SKM-1 (cell line): ENCODE results near the gene OR5K2.

Source experiments
- DNase-seq: peaks from one replicate; lab custom pipeline; 2025; ENCODE audit not compliant: unreplicated experiment; lab: John Stamatoyannopoulos, UW

OR5K2 gene

DNA sequence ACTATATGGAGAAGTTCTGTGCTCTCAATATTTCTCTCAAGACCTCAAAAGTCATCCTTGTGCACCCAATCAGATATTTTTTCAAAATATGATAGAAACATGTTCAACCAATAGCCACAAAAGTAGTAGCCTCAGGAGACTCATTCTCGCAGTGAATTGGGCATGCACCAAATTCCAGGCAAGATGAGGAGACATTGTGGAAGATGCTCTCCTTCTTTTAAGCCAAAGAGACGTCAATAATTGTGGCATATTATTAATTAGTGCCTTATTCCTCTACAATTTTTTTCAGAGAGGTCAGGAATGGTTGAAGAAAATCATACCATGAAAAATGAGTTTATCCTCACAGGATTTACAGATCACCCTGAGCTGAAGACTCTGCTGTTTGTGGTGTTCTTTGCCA, at the start of gene OR5K2:
Gene OR5K2, plus strand, starts transcription at position 301 of the 400 bp plus-strand sequence. Its CDS starts 0 bp downstream, at position 301.
- no peak for DNase-seq

DNA sequence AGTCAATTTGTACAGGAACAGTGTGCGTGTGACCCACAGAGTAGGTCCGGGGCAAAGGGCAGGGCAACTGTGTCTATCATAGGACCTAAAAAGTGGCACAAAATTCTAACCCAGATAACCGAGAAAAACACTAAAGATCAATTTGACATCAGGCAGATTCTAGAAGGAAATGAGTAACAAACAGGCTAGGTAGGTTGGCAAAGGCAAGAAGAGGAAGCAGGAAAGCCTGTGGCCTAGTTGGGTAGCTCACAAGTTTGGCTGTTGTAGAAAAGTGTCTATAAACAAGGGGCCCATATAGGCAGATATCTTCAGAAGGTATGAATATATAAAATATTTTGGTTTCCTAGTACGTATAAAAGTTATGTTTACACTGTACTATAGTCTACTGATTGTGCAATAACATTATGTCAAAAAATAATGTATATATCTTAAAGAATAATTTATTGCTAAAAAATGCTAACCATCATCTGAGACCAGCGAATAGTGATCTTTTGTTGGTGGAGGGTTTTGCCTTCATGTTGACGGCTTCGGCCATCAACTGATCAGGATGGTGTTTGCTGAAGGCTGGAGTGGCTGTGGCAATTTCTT, 47.8 kb upstream of the OR5K2 start:
- DNase-seq: no peak

DNA sequence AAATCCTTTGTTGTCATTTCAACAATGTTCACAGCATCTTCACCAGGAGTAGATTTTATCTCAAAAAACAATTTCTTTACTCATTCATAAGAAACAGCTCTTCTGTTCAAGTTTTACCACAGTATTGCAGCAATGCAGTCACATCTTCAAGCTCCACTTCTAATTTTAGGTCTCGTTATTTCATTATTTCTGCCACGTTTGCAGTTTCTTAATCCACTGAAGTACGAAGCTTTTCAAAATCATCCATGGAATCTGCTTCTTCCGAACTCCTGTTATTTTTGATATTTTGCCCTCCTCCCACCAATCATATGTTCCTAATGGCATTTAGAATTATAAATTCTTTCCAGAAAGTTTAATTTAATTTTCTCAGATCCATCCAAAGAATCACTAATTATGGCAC, 47.1 kb upstream of the OR5K2 start:
- DNase-seq: no peak

DNA sequence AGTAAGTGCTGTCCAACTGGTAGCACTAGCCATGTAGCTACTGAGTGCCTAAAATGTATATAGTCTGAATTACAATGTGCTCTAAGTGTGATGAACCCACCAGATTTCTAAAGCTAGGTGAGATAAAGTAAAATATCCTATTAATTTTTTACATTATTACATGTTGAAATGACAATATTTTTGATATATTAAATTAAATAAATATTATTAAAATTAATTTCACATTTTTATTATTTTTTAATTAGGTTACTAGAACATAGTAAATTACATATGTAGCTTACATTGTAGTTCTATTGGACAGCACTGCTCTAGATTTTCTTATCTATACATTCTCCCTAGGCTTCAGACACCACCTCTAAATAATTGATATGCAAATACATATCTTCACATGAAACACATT, 43.7 kb upstream of the OR5K2 start:
- DNase-seq: no peak

DNA sequence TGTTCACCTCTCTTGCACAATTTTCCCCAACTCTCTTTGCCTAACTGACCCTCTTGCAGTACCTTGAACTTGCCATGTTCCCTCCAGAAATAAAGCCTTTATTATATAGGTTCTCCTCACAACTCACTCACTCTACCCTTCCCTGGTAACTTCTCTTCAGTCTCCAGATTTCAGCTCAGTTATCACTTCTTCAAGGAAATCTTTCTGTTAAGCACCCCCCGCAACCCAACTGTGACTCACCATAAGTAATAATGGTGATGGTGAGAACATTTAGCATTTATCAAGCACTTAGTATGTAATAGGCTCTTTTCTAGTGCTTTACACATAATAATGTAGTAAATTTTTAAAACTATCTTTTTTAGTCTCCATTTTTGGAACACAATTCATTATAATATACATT, 42.6 kb upstream of the OR5K2 start:
- DNase-seq: no peak

DNA sequence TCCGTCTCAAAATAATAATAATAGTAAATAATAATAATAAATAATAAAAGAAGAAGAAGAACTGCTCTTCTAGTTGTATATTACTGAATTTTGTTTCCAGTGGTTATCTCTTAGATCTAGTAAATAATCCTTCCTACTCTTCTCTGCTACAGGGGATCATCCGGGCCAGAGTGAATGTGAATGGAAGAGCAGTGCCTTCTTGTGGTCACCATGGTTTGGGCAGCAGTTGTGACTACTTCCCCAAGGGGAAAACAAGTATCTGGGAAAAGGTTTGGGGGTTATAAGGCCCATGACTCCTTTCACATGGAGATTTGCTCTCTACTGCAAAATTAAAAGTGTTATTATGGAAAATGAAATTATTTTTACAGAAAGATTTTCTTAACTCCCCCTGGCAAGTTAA, 39.9 kb upstream of the OR5K2 start:
- DNase-seq: no peak

DNA sequence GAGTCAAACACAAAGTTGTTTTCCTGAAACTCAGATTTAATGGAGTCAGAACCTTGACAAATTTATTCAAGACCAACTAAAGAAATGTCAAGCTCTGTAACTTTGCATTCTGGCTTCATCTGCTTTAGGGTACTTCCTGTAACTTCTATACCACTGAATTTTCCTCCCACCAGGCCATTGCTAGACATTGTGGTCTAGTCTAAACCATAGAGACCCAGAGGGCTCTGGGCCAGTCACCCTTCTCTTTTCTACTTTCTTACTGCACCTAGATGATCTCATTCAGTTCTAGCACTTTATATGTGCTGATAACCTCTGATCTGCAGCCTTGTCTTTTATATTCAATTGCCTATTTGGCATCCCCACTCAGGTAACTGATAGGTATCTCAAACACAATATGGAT, 37.3 kb upstream of the OR5K2 start:
- DNase-seq: no peak

DNA sequence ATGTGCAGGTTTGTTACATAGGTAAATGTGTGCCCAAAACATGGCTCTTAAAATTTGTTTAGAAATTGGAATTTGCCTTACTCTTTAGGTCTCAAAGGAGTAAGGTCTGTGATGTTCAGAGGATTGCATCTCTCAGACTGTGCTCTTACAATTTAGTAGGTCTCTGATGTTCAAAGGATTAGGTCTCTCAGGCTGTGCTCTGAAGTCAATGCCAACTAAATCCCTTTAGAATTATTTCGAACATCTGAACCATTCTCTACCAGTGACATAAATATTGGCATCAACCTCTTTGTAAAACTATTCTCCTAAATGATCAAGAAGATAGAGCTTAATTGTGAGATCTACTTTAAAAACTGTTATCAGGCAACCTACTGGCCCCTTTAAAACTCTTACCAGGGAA, 34.6 kb upstream of the OR5K2 start, which contains the start of gene OR5K1:
Gene OR5K1, plus strand, starts transcription at position 301 of the 400 bp plus-strand sequence. CDS start 6,376 bp downstream, outside the sequence.
- DNase-seq: no peak

DNA sequence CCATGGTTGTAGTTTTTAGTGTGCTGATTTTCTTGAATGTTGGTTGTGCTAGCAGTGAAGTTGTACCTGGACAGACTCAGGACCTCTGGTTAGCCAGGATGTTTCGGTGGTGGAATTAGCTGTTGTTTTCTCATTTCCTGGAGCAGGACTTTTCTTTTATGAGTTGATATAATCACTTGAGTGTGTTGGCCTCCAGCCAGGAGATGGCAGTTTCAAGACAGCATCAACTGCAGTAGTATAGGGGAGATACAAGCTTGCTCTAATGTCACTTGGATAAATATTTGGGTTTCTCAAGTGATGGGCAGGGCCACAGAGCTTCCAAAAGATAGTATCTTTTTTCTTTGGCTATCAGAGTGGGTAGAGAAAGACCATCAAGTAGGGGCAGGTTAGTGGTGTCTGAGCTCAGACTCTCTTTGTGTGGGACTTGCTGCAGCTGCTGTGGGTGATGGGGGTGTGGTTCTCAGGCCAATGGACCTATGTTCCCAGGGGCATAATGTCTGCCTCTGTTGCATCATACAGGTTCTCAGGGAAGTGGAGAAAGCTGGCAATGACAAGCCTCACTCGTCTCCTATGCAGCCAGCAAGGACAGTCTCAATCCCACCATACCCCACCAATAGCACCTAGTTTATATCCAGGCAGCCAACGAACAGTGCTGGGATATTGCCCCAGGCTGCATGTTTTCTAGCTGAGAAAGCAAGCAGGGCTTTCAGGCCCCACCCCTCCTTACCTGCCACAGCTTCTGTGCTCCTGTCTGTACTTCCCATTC, 14.6 kb upstream of the OR5K2 start:
- no peak for DNase-seq

DNA sequence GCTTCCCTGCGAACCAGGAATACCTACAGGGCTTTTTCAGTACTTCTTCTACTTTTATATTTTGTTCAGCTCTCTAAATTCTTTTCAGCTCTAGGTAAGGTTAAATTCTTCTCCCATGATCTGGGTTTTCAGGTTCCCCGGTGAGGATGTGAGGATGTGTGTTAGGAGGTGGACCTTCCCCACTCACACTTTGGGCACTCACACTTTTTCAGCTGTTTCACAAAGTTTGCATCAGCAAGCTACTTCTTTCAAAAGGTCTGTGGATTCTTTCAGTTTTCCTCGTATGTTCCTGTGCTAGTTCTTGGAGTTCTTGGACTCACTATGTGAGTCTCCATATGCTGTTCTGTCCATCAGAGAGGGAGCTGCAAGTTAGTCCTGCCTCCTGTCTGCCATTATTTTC, 13.9 kb upstream of the OR5K2 start:
- no peak for DNase-seq

DNA sequence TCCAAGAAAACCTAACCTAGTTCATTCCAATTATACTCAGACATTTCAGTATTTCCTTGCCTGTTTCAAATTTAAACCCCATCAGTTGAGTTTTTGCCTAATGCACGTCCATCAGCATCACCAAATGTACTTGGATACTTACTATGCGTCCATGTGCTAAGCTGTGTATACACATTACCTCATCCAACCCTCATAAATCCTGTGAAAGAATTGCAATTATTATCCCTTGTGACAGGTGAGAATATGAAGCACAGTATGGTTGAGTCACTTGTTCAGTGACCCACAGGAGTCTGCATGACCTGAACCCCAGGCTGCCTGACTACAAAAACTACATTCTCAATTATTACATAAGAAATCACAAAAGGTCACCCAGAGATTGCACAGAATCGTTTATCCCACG, 2.5 kb downstream of the OR5K2 start:
- DNase-seq: no peak

DNA sequence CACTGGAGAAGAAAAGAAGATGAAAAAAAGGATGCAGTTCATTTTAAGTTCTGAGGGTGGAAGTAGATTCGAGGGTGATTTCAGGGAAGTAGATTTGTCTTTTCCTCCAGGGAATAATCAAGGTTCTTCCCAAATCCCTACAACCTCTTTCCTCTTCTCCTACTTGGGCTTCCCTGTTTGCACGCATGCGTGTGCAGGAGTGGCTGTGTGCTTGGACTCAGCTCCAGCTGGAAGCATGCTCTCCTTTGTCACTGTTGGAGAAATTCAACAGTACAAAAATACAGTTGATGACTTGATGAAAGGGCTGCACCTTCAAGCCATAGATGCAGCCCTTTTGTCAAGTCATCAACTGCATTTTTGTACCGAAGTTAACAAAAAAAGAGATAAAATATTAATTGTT, 3.8 kb downstream of the OR5K2 start:
- no peak for DNase-seq

DNA sequence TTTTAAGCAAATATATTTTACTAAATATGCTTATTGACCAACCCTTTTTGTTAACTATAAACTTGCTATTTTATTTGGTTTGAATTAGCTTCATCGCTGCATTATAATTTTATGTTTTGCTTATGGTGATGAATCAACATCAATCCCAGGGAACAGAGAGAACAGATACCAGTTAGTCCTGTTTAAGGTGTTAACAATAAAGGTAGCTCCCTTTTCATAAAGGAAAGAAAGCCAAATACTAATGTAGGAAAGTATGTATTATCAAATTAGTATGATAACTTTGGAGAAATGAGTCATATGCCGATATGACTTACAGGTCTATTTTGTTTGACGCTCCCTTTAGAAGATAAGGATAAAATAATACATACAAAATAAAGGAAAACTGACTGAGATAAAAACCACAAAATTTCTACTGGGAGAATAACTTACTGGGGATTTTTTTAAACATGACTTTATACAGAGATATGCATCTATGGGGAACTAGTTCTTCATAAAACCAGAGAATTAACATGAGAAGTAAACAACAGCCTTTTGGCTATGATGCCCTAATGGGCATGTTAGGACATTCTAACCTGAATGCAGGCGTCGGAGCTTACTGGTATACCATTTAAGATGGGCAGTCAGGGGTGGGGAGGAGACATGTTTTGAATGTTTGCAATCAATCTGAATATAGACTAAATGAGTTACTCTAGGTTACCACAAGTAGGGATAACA, 4.5 kb downstream of the OR5K2 start:
- no peak for DNase-seq

DNA sequence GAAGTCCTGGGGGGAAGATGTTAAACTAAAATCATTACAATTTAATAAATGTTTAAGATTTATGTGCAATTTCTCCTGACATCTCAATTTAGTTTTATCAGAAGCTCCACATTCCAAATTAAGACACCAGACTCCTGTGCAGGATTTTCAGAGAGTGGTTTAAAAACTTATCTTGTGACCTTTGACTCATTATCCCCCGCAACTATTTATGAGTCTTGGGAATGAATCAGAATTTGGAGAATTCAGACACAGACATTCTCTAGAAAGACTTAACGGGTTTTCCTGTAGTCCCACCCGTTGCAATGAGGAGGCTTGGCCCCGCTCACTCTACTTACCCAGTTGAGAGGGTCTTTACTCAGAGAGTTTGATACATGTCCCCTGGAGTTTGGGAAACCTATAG, 7.1 kb downstream of the OR5K2 start:
- no peak for DNase-seq

DNA sequence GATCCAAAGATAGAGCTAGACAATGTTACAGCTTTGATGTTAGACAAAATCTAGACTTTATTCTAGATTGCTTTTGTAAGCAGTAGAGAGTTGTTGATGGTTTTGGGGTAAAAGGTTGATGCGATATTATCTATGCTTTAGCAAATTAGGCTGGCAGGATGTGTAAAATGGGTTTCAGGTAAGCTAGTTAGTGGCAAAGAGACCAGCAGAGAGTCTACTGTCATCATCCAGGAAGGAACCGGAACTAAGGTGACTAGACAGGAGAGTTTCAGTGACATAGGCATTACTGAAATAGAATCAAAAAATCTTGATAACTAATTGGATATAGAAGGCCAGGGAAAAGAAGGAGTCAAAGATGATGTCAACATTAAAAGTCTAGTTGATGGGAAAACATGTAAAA, 11.1 kb downstream of the OR5K2 start:
- DNase-seq: no peak

DNA sequence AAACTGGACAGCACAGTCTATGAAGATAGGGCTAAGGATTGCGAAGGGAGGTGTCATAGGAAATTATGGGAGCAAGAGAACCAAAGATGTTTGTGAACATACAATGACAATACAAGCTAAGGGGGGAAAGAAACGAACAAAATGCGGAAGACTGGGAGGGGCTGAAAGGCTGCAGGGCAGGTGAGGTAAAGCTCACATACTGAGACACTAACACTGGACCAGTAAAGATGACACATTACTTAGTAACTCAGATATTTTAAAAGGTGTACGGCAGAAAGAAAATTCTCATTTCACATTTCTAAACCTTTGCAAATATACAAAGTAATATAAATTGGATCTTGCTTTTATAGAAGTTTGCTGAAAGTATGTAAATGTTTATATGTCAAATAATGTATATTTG, 15.1 kb downstream of the OR5K2 start:
- DNase-seq: no peak

DNA sequence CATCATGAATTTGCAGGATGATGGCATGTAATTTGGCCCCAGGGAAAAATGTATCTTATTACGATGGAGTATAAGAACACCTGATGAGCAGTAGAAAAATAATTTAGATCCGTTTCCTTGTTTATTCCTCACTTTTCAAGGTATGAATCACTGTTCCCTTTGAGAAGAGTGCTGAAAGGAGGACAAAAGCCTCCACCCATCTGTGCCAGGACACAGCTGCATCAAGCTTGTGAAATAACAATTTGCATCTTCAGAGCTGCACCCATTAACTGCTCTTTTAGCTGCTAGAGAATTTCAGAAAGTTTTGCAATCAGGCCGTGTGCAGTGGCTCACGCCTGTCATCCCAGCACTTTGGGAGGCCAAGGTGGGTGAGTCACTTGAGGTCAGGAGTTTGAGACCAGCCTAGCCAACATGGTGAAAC, 15.6 kb downstream of the OR5K2 start:
- peak; percentile 50 for DNase-seq

DNA sequence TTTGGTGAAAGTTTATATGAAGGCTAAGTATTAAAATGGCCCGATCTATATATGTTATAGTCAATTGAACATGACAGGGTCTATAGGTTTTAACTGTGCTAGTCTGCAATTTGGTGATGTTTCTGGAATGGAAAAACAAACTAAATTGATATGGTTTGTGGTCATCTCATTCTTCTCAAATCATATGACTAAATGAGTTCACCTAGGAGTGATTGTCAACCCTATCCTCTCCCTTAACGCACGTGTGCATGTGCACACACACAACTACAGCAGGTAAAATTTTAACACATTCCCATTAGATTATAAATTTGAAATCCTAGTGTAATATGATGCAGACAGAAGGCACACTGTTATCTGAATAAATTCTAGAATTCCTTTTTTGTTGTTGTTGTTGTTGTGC, 16.3 kb downstream of the OR5K2 start:
- no peak for DNase-seq

DNA sequence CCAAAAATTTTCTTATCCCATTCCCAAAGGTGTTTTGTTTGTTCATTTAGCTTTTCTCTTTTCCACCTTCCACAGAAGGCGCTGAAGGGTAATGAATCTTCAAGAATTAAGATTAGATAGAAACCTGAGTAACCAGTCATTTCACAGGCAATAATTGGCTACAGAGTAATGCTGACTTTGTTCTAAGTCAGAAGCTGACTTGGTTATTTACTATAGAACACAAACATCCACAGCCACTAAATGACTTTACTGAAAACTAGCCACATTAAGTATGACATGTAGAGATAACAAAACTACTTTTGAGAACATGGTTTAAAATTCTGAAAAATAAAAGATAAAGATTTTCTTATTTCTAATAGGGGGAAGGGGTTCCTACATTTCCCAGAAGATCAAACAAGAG, 17.5 kb downstream of the OR5K2 start:
- DNase-seq: no peak

DNA sequence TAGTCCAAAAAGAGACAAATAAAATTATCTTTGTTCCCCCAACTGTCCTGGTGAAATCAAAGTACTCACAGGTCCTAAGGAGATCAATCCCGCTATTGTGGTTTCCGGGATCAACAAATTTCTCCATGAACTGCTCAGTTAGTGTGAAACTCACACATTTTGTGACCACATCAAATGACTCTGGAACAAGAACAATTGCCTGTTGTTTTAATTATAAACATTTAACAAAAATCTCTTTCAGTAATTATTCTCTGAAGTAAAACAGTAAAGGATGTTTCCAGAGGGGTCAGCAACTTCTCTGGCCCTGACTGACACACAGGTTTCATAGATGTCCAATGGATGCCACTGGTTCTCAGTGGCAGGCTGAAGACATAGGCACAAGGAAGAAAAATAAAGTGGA, 21.3 kb downstream of the OR5K2 start:
- DNase-seq: no peak

DNA sequence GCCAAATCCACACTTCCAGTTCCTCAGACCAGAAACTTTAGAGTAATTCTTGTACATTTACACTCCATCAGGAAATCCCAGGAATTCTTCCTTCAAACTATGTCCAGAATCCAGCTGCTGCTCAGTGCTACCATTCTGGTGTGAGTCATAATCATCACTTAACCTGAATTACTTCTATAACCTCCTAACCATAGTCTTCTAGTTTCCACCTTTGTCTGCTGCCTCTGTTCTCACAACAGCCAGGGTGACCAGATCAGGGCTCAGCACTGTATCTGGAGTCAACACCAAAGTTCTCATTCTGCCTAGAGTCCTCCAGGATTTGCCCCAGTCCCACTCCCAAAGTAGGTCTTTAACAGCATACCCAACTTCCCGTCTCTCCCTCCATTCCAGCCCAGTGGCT, 21.9 kb downstream of the OR5K2 start:
- no peak for DNase-seq

DNA sequence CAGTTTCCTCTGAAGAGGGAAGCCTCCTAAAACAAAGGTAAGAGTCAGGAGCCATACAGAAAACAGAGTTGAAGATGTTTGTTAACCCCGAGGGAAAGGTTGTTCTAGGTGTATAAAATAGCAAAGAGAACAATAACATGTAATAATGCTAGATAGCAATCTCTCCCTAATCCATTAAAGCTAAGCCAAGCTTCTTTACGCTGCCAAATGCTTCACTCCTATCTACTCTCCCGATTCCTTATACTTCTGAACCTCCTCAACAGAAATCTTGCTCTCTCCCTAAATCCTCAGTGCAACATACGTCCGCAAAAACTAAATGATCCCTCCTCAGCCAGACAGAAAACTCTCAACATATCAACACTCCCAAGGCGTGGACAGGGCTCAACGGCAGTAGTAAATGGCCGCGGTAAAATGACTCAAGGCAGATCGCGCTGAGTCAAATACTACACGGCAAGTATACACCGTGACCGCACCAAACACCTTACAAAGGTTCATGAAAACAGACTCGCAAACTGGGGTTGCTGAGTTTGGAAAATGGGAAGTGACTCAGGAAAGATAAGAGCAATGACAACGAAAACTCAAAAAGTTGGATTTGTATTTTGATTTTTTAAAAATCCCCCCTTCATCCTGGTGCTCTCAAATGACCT, 24.5 kb downstream of the OR5K2 start:
- DNase-seq: no peak
